ENCODE results near the gene GSAP.
"Not testable (repeated sequence)": the region's sequence is repeated elsewhere in the genome, so short reads cannot be mapped to it uniquely, and the experiment has no call there.

GSAP gene

DNA sequence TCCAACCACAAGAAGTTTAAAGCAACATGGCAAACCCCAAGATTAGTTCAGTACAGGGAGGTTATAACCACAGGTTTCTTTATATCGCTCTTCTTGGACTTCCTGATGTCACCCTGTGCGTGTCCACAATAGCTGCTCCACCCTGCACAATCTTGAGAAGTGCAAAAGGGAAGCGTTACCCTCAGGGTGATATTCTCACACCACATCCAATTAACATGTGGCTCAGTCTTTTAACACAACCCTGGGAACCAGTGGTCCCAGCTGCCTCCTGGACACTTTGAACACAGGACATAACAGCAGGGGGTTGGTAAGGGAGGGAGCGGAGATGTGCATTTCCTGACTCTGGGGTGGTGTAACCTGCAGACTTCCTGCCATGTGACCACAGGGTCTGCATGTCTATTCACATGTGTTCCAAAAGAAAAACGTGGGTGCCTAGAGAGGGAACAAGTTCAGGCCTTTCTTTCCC lies 64.6 kb downstream of the GSAP start:
- H3K4me2 ChIP-seq = no peak overlapping the region

DNA sequence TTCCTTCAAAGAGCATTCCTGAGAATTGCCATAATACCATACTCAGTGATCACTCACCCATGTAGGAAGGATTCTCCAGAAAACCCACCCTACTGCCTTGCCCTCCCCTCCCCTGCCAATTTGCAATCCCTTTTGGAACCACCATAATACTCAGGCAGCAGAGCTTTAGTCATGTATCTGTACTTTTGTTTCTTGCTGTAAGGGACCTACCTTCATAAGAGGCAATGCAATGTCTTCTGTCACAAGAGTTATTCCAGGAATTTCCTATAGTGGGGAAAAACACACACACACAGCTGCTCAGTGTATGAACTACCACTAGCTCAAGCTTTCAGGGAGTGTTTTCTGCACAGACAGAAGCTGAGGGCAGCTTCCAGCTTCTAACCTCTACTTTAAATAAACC lies 67.0 kb downstream of the GSAP start:
- Histone ChIP-seq H2AFZ (ENCODE audit: low read depth) (no peak overlapping the region), H3K9ac (no peak overlapping the region), H3K27me3 (ENCODE audit: insufficient read depth, low read depth) (no peaks in the 10 kb centered on the region), H4K20me1 (ENCODE audit: insufficient read depth) (no peaks in the 10 kb centered on the region), H3K27ac (no peak overlapping the region), H3K79me2 (ENCODE audit: insufficient read depth, low read depth) (no peaks in the 10 kb centered on the region), H3K36me3 (ENCODE audit: insufficient read depth) (no peaks in the 10 kb centered on the region), H3K4me2 (no peak overlapping the region), H3K4me1 (ENCODE audit: low read depth, poor library complexity, severe bottlenecking) (no peaks in the 10 kb centered on the region), H3K4me3 (IDR thresholded peaks at IDR 0.05; ENCODE audit: insufficient read depth, low read depth, low read length) (no peak overlapping the region)
- TF ChIP-seq, protein P1, sequence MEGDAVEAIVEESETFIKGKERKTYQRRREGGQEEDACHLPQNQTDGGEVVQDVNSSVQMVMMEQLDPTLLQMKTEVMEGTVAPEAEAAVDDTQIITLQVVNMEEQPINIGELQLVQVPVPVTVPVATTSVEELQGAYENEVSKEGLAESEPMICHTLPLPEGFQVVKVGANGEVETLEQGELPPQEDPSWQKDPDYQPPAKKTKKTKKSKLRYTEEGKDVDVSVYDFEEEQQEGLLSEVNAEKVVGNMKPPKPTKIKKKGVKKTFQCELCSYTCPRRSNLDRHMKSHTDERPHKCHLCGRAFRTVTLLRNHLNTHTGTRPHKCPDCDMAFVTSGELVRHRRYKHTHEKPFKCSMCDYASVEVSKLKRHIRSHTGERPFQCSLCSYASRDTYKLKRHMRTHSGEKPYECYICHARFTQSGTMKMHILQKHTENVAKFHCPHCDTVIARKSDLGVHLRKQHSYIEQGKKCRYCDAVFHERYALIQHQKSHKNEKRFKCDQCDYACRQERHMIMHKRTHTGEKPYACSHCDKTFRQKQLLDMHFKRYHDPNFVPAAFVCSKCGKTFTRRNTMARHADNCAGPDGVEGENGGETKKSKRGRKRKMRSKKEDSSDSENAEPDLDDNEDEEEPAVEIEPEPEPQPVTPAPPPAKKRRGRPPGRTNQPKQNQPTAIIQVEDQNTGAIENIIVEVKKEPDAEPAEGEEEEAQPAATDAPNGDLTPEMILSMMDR (conservative IDR thresholded peaks at IDR 0.05; ENCODE audit: low read depth, low read length) = no peak

More for the DNA sequence above, 64.6 kb downstream of the GSAP start:
- Histone ChIP-seq H3K4me1 (ENCODE audit: low read depth, poor library complexity, severe bottlenecking) (no peaks in the 10 kb centered on the region), H4K20me1 (ENCODE audit: insufficient read depth) (no peaks in the 10 kb centered on the region), H3K27me3 (ENCODE audit: insufficient read depth, low read depth) (no peaks in the 10 kb centered on the region), H3K79me2 (ENCODE audit: insufficient read depth, low read depth) (no peaks in the 10 kb centered on the region), H3K27ac (no peak overlapping the region), H3K4me3 (IDR thresholded peaks at IDR 0.05; ENCODE audit: insufficient read depth, low read depth, low read length) (no peak overlapping the region), H3K36me3 (ENCODE audit: insufficient read depth) (no peaks in the 10 kb centered on the region), H3K9ac (no peak overlapping the region), H2AFZ (ENCODE audit: low read depth) (no peak overlapping the region)
- TF ChIP-seq, protein P1 (conservative IDR thresholded peaks at IDR 0.05; ENCODE audit: low read depth, low read length) = no peak

DNA sequence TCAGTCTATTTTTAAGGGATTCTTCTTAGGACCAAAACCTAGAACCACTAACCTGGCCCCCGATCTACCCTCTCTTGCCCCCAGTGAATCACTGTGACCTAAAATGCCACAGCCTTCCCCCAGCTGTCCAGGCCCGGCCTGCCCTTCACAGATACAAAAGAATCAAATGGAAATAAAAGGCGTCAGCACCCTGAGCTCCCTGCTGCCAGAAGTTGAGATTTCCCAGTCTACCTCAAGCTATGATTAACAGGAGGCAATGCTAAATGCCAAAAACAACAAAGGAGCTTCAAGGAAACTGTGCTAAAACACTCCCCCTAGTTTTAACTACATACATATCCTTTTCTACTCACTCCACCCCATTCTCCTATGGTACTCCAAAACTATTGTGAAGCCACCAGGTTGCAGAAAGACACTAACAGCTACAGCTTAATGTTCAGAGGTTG lies 67.8 kb downstream of the GSAP start:
- Histone ChIP-seq H3K9ac (no peak overlapping the region), H3K27ac (no peak overlapping the region), H3K36me3 (ENCODE audit: insufficient read depth) (no peaks in the 10 kb centered on the region), H3K4me3 (IDR thresholded peaks at IDR 0.05; ENCODE audit: insufficient read depth, low read depth, low read length) (no peak overlapping the region), H2AFZ (ENCODE audit: low read depth) (no peak overlapping the region), H3K27me3 (ENCODE audit: insufficient read depth, low read depth) (no peaks in the 10 kb centered on the region), H3K79me2 (ENCODE audit: insufficient read depth, low read depth) (no peaks in the 10 kb centered on the region), H3K4me2 (no peak overlapping the region), H4K20me1 (ENCODE audit: insufficient read depth) (no peaks in the 10 kb centered on the region), H3K4me1 (ENCODE audit: low read depth, poor library complexity, severe bottlenecking) (no peaks in the 10 kb centered on the region)
- TF ChIP-seq, protein P1 (conservative IDR thresholded peaks at IDR 0.05; ENCODE audit: low read depth, low read length) = no peak

DNA sequence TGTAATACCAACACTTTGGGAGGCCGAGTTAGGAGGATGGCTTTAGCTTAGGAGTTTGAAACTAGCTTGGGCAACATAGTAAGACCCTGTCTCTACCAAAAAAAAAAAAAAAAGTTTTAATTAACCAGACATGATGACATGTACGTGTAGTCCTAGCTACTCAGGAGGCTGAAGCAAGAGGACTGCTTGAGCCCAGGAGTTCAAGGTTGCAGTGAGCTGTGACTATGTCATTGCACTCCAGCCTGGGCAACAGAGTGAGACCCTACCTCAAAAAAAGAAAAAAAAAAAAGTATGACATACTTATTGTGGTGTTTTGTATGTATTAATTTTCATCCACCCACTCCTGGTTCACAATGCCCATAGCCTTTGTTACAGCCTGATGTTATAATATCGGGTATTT lies 69.7 kb downstream of the GSAP start:
- Histone ChIP-seq H3K27ac (no peak overlapping the region), H3K79me2 (ENCODE audit: insufficient read depth, low read depth) (no peaks in the 10 kb centered on the region), H3K27me3 (ENCODE audit: insufficient read depth, low read depth) (no peaks in the 10 kb centered on the region), H3K4me1 (ENCODE audit: low read depth, poor library complexity, severe bottlenecking) (no peaks in the 10 kb centered on the region), H2AFZ (ENCODE audit: low read depth) (no peak overlapping the region), H3K36me3 (ENCODE audit: insufficient read depth) (no peaks in the 10 kb centered on the region), H3K4me2 (no peak overlapping the region), H3K9ac (no peak overlapping the region), H3K4me3 (IDR thresholded peaks at IDR 0.05; ENCODE audit: insufficient read depth, low read depth, low read length) (no peak overlapping the region), H4K20me1 (ENCODE audit: insufficient read depth) (no peaks in the 10 kb centered on the region)
- TF ChIP-seq, protein P1 (conservative IDR thresholded peaks at IDR 0.05; ENCODE audit: low read depth, low read length) = no peak

DNA sequence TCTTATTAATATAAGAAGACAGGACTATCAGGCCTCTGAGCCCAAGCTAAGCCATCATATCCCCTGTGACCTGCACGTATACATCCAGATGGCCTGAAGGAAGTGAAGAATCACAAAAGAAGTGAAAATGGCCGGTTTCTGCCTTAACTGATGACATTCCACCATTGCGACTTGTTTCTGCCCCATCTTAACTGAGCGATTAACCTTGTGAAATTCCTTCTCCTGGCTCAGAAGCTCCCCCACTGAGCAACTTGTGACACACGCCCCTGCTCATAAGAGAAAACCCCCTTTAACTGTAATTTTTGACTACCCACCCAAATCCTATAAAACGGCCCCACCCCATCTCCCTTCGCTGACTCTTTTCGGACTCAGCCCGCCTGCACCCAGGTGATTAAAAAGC lies 70.7 kb downstream of the GSAP start:
- H3K9ac ChIP-seq; H3K27ac ChIP-seq; H3K36me3 ChIP-seq (ENCODE audit: insufficient read depth); H3K4me3 ChIP-seq (IDR thresholded peaks at IDR 0.05; ENCODE audit: insufficient read depth, low read depth, low read length); H3K27me3 ChIP-seq (ENCODE audit: insufficient read depth, low read depth); H3K79me2 ChIP-seq (ENCODE audit: insufficient read depth, low read depth); H3K4me1 ChIP-seq (ENCODE audit: low read depth, poor library complexity, severe bottlenecking); H3K4me2 ChIP-seq; H4K20me1 ChIP-seq (ENCODE audit: insufficient read depth); H2AFZ ChIP-seq (ENCODE audit: low read depth): not testable (repeated sequence)
